Measurements from ENCODE around the gene SARDH.

Gene SARDH

DNA sequence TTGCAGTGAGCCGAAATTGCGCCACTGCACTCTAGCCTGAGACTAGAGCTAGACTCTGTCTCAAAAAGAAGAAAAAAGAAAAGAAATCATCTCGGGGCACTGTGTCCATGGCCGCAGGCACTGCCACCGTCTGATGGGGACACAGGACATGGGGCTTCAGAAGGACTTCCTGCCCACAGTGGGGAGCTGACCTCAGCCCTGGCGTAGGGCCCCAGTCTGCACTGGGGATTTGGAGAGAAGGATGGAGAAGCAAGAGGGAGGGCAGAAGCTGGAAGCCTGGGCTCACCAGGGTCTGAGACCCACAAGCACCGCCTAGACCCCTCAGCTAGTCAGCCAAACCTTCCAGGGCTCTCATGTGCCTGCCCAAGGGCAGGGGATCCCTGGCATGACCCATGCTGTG lies 4.1 kb upstream of the SARDH start:
- TF ChIP-seq, protein P1, sequence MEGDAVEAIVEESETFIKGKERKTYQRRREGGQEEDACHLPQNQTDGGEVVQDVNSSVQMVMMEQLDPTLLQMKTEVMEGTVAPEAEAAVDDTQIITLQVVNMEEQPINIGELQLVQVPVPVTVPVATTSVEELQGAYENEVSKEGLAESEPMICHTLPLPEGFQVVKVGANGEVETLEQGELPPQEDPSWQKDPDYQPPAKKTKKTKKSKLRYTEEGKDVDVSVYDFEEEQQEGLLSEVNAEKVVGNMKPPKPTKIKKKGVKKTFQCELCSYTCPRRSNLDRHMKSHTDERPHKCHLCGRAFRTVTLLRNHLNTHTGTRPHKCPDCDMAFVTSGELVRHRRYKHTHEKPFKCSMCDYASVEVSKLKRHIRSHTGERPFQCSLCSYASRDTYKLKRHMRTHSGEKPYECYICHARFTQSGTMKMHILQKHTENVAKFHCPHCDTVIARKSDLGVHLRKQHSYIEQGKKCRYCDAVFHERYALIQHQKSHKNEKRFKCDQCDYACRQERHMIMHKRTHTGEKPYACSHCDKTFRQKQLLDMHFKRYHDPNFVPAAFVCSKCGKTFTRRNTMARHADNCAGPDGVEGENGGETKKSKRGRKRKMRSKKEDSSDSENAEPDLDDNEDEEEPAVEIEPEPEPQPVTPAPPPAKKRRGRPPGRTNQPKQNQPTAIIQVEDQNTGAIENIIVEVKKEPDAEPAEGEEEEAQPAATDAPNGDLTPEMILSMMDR (conservative IDR thresholded peaks at IDR 0.05; ENCODE audit: low read depth) = no peak
- DNase-seq (ENCODE audit: low spot score) = no peak
- CTCF ChIA-PET = interaction anchor here (0.6 to 2.5 kb wide), 20 partner anchors 9 to 468 kb away, joined by 3 to 25 read pairs (median 5); partner anchors contain the start of gene ADAMTSL2
- POLR2A ChIA-PET (ENCODE audit: low non-redundant PET) = no interaction called here
- H3K27ac ChIP-seq = no peak overlapping the region

DNA sequence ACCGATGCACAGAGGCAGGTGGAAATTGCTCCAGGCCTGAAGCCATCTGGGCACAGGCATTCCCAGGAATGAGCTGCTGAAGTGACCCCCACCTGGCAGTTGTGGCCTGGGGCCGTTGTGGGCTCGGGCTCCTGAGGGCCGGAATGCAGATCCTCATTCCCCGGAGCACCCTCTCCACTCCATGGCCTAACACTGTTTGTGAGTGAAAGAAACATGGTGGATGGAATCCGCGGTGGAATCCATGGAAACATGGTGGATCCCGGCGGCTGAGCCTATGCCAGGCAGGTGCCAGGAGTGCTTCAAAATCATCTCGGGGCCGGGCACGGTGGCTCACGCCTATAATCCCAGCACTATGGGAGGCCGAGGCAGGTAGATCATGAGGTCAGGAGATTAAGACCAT lies 3.6 kb upstream of the SARDH start:
- no peak for DNase-seq (ENCODE audit: low spot score)
- no peak overlapping the region for H3K27ac ChIP-seq
- TF ChIP-seq, protein P1 (conservative IDR thresholded peaks at IDR 0.05; ENCODE audit: low read depth) = no peak
- ChIA-PET POLR2A (ENCODE audit: low non-redundant PET) (no interaction called here), CTCF (interaction anchor here (0.6 to 2.5 kb wide), 10 partner anchors 8 to 469 kb away, joined by 3 to 25 read pairs (median 7); no protein-coding TSS in a partner anchor)

DNA sequence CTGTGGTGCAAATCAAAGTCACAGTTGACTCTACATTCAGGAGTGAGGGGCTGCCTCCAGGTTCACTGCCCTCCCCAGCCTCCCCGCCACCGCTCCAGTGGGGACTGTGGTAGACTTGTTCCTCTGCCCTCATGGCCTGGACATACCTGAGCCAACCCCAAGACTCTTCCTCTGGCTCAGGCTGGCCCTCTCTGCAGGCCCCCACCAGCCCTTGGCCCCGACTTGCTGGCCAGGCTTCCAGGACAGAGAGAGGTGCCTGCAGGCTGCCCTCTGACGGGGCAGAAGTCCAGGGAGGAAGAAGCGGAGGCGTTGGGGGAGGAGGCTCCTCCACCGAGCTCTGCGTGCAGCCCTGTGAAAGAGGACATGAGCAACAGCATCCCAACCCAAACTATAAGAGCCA lies 2.8 kb upstream of the SARDH start:
- TF ChIP-seq, protein P1 (conservative IDR thresholded peaks at IDR 0.05; ENCODE audit: low read depth) = no peak
- POLR2A ChIA-PET (ENCODE audit: low non-redundant PET) = no interaction called here
- no peak overlapping the region for H3K27ac ChIP-seq
- CTCF ChIA-PET = interaction anchor here (2.5 kb wide), 1 partner anchor 254 kb away, joined by 12 read pairs; no protein-coding TSS in a partner anchor
- DNase-seq (ENCODE audit: low spot score) = no peak

GRCh38 chr9:133739408-133740280 lies 1.5 kb upstream of the SARDH start:
- TF ChIP-seq, protein P1 (conservative IDR thresholded peaks at IDR 0.05; ENCODE audit: low read depth) = no peak
- ChIA-PET POLR2A (ENCODE audit: low non-redundant PET) (no interaction called here), CTCF (interaction anchor here (0.6 kb wide), 1 partner anchor 257 kb away, joined by 3 read pairs; no protein-coding TSS in a partner anchor)
- no peak overlapping the region for H3K27ac ChIP-seq
- DNase-seq (ENCODE audit: low spot score) = no peak

- no peak overlapping the region for H3K27ac ChIP-seq
- POLR2A ChIA-PET (ENCODE audit: low non-redundant PET) = no interaction called here
- no peak for DNase-seq (ENCODE audit: low spot score)
- CTCF ChIA-PET = interaction anchor here (0.6 kb wide), 1 partner anchor 721 kb away, joined by 3 read pairs; no protein-coding TSS in a partner anchor
- TF ChIP-seq, protein P1 (conservative IDR thresholded peaks at IDR 0.05; ENCODE audit: low read depth) = no peak
Measured at GRCh38 chr9:133738640-133739225, 581 bp upstream of the SARDH start.

GRCh38 chr9:133737071-133737773 lies 930 bp downstream of the SARDH start:
- H3K27ac ChIP-seq = no peak overlapping the region
- ChIA-PET CTCF (no interaction called here), POLR2A (ENCODE audit: low non-redundant PET) (no interaction called here)
- TF ChIP-seq, protein P1 (conservative IDR thresholded peaks at IDR 0.05; ENCODE audit: low read depth) = no peak
- no peak for DNase-seq (ENCODE audit: low spot score)
